Stimulated activated CD8-positive, alpha-beta memory T cell treated with anti-CD3 and anti-CD28 coated beads, Interleukin-4, amount 100 ng/mL, for 24 hours (primary cell): ENCODE data around the gene CHP2.
"Not testable (repeated sequence)": the region's sequence is repeated elsewhere in the genome, so short reads cannot be mapped to it uniquely, and the experiment has no call there.

ENCODE experiments used
- DNase-seq: peaks from one replicate; pipeline ENCODE4 v3.0.0-alpha.2; 2020; ENCODE audit warnings: low read depth

The CHP2 gene

DNA sequence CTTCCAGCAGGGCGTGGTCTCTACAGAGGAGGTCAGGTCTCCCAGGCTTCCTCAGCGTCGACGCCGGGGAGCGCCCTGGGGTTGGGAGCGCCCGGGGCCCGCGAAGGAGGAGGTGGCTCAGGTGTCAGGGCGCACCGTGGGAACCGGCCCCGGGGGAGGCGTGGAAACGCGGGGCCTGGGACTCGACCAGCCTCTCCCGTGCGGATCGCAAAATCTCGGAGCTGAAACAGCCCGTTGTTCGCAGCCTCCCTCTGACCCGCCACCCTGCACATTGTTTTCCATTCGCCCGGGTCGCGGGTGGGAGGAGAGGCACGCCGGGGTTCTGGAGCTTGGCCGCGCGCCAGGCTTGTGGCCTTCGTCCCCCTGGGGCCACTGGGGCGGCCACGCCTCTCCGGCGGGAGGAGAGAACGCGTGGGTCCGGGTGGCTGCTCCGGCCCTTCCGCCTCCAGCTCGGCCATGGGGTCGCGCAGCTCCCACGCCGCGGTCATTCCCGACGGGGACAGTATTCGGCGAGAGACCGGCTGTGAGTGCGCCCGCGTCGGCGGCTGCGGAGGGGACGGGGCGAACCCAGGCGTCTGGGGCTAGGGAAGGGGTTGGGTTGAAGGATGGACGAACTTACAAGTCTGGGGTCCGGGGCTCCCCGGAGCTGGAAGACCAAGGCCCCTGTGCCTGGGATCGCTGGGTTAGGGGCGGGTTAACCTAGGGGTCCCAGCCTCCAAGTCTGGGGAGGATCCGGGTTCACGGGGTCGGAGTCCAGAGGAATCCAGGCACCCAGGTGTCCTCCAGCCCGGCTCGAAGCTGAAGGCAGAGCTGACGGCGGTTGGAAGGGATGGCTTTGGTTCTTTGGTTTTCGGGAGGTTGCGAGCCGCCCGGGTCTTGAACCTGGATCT is at the start of gene CHP2:
CHP2 (plus strand) TSS at position 433 of the 890 bp plus-strand sequence; CDS start at position 457, 24 bp downstream.
- DNase-seq: no peak

- DNase-seq: no peak
Measured at GRCh38 chr16:23705517-23705902, 49.3 kb upstream of the CHP2 start.

DNA sequence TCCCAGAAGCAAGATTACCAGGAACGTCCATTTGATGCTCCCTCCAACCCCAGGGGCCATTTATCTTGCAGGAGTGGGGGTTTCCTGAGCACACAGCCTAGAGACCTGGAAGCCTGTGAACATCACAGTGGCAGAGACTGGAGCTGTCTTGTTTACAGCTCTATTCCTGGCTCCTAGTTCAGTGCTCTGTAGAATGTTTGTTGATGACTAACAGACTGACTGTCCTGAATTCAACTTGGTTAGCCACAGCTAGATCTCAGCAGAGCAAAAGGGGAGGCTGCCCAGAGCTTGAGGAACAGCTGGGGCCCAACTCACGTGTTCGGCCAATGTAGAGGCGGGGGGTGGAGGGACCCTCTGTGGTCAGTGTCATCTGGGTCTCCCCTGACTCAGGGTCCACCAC is 48.4 kb upstream of the CHP2 start:
- DNase-seq: no peak

DNA sequence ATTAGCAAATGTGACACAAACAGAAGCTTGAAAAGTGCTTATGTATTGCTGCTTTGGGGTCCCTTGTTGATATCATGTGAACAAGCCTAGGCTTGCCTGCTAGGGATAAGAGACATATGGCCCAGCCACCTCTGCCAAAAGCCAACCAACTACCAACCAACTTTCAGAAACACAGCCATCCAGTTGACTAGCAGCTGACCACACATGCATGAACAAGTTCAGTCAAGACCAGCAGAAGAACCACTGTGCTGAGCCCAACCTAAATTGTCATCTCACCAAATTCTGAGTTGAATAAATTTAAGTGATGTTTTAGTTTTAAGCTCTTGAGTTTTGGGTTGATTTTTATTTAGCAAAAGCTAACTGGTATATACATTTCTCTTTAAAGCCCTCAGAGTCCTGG is 45.3 kb upstream of the CHP2 start:
- no peak for DNase-seq

DNA sequence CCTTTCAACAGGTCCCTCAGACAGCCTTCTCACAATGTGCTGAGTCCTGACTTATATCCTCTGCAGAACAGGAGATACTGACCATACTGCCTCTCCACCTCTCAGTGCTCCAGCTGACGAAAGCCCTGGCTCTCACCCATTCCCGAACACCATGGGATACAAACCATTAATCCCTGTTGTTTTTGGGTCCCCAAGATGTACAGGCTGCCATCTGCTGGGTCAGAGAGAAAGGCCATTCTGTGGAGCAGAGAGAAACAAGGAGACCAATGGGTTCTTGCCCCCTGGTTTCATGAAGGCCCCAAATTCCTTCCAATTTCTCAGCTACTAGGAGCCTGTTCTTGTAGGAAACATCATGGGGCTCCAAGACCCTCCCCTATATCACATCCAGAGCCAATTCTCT is 44.8 kb upstream of the CHP2 start:
- no peak for DNase-seq

DNA sequence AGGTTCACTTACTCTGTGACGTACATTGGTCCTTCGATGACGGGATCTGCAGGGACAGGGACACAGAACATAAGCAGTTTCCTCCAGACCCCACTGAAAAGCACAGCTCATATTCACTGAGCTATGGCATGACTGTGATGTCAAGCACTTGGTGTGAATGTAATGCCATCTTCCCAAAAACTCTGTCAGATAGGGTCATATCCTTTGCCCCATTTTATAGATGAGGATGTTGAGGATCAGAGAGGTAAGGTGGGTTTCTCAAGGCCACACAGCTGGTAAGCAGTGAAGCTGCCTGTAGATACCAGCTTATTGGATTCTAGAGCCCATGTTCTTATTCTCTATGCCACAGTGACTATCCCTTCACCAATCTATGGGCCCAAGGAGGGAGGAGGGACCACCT is 44.3 kb upstream of the CHP2 start:
- DNase-seq: no peak

- no peak for DNase-seq
Measured at GRCh38 chr16:23711785-23712184, 43.0 kb upstream of the CHP2 start.

GRCh38 chr16:23712976-23713375 is 41.9 kb upstream of the CHP2 start, which contains the start of gene ERN2:
Gene ERN2, minus strand, starts transcription at chr16:23713222. Its CDS starts 35 bp downstream, at chr16:23713187.
- no peak for DNase-seq

GRCh38 chr16:23716484-23716883 is 38.3 kb upstream of the CHP2 start:
- no peak for DNase-seq

DNA sequence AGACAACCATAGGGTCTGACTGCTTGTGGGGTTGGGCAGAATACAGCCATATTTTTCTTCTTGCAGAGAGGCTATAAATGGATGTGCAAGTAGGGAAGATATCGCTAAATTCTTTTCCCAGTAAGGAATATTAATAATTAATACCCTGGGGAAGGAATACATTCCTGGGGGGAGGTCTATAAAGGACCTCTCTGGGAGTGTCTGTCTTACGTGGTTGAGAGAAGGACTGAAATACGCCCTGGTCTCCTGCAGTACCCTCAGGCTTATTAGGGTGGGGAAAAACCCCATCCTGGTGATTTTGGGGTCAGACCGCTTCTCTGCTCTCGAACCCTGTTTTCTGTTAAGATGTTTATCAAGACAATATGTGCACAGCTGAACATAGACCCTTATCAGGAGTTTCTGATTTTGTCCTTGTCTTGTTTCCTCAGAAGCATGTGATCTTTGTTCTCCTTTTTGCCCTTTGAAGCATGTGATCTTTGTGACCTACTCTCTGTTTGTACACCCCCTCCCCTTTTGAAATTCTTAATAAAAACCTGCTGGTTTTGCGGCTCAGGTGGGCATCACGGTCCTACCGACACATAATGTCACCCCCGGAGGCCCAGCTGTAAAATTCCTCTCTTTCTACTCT is 32.1 kb upstream of the CHP2 start:
- not testable (repeated sequence) for DNase-seq

GRCh38 chr16:23724096-23724784 is 30.6 kb upstream of the CHP2 start:
- no peak for DNase-seq

DNA sequence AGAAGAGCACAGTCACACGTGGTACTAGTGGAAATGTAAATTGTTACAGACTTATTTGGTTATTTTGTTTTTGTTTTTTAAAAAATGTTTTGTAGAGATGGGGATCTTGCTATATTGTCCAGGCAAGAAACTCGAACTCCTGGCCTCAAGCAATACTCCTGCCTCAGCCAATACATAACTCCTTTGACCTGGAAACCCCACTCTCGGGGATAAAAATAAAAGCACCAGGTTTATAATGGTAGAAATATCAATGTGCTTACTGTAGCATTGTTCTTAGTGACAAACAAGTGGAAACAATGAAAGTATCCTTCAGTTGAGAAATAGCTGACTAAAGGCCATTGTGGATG is 30.1 kb upstream of the CHP2 start:
- DNase-seq: no peak

DNA sequence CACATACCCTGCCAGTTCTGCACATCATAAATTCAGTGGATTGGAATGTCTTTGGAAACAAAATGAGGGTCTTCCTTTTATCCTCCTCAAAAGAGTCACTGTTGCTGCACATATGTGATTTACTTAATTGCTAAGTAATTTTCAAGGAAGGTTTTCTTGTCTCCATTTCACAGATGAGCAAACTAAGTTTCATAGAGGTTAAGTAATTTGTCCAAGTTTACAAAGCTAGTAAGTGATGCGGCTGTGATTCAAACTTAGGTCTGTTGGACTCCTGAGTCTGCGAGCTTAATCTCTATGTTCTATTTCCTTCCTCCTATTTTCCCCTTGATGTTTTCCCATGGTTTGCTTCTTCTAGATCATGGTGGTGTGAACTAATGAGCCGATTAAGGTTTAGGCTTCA is 28.1 kb upstream of the CHP2 start:
- no peak for DNase-seq

DNA sequence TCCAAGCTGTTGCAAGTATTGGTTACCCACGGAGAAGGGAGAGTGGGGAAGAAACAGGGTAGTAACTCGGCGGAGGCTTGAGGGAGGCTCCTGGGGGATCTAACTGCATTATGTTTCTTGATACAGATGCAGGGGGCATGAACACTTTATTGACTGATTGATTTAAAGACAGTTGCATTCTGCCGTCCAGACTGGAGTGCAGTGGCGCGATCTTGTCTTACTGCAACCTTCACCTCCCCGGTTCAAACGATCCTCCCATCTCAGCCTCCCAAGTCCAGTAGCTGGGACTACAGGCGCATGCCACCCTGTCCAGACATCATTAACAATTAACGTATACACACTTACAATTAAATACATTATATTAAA is 26.7 kb upstream of the CHP2 start:
- DNase-seq: no peak

- DNase-seq: no peak
Measured at GRCh38 chr16:23729503-23730424, 25.1 kb upstream of the CHP2 start.

- no peak for DNase-seq
Measured at GRCh38 chr16:23734176-23734893, 20.5 kb upstream of the CHP2 start.

DNA sequence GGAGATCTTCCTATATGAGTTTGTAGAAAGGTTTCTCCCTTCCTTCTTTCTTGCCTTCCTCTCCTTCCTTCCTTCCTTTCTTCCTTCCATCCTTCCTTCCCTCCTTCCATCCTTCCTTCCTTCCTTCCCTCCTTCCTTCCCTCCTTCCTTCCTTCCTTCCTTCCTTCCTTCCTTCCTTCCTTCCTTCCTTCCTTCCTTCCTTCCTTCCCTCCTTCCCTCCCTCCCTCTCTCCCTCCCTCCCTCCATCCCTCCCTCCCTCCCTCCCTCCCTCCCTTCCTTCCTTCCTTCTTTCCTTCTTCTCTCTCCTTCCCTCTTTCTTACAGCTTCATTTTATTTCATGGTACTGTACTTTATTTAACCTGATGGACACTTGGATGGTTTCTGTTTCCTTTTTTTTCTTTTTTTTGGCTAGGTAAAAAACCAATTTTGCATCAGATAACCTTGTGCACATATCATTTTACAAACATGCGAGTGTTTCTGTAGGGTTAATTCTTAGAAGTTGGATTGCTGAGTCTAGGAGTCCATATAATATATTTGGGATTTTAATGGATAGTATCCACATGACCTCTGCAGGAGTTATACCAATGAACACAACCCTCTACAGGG is 17.3 kb upstream of the CHP2 start:
- not testable (repeated sequence) for DNase-seq

DNA sequence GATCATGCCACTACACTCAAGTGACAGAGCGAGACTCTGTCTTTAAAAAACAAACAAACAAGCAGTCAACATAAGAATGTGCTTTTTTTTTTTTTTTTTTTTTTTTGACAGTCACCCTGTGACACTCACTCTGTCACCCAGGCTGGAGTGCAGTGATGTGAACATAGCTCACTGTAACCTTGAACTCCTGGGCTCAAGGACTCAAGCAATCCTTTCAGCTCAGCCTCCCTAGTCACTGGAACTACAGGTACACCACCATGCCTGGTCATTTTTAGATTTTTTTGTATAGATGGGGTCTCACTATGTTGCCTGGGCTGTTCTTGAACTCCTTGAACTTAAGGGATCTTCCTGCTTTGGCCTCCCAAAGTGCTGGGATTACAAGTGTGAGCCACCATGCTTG is 15.3 kb upstream of the CHP2 start:
- DNase-seq: no peak

DNA sequence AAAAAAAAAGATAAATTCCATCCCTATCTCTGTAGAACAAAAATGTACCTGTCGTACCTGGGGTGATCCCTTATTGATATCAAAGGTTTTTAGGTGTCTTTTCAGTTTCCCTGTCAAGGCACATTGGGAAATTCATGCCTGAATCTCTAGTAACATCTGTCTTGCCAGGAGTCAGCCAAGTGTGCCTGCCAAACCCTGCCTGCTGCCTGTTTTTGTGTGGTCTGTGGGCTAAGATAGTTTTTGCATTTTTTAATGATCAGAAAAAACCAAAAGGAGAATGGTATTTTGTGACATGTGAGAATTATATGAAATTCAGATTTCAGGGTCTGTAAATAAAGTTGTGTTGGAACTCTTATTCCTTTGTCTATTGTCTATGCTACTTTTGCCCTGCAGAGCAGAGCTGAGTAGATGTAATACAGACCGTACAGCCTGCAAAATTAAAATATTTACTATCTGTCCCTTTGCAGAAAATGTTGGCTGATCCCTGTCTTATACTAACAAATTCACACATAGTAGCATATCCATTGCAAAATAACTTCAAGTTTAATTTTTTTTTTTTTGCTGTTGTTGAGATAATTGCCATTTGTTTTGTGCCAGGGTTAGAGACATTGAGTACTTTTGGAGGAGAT is 13.0 kb upstream of the CHP2 start:
- no peak for DNase-seq

DNA sequence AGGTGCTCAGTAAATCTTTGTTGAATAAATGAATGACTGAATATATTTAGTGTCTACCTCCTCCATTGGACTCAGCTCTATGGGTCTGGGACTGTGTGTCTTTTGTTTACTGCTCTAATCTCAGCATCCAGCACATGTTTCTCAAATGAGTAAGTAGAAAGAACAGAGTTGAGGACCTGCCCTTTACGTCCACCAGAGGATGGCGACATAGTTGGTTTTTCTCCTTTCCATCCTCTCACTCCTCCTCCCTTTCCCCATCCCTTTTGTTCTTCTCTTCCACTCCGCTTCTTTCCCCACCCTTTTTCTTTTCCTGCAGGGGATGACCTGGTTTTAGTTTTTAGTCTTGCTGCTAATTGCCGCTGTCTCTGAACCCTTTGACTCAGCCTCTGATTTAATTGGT is 12.1 kb upstream of the CHP2 start:
- no peak for DNase-seq
